SK-N-SH (cell line): ENCODE measurements around the gene OTOR. TPM values are rescaled to one million over a fixed set of nuclear protein-coding genes. Genes with fewer than 3 reads are reported as not detected.

ENCODE experiments used
- CTCF ChIA-PET: fragments of 300-600, 350-600 bp; formaldehyde crosslinking; extraction: SDS; loops from one replicate; lab custom pipeline; 2021; lab: Yijun Ruan, JAX
- POLR2A ChIA-PET: fragments of 350-600 bp; sonication (Branson Sonifier 250); formaldehyde crosslinking; extraction: SDS; loops from one replicate; lab custom pipeline; 2020; ENCODE audit warnings: antibody characterized with exemption, inconsistent platforms; lab: Yijun Ruan, JAX
- DNase-seq: peaks from one replicate; pipeline ENCODE4 v3.0.0; 2012
- H2AFZ ChIP-seq: fragments of 200-600 bp; sonication (generic); 2 replicates; pipeline ENCODE4 v1.8.1; 2016; ENCODE audit warnings: antibody characterized with exemption, mild to moderate bottlenecking, low read depth
- H3F3A ChIP-seq: fragments of 200-600 bp; sonication (generic); replicated peaks from 2 replicates; pipeline ENCODE3; 2016; ENCODE audit warnings: antibody characterized with exemption, mild to moderate bottlenecking; ENCODE audit not compliant: insufficient read depth
- H3K27ac ChIP-seq, 2 experiments: fragments of 200-500 bp in 1 of 2; fragments of 200-600 bp in 1 of 2; sonication (Bioruptor generic) in 1 of 2; sonication (generic), shearing (Covaris generic) in 1 of 2; 2 replicates each; pipeline versions ENCODE4 v1.5.1 to v1.6.1; 2014 to 2016; ENCODE audit warnings: low read depth in 2 of 2, inconsistent platforms in 1 of 2, low read length in 1 of 2, mild to moderate bottlenecking in 1 of 2, mixed read lengths in 1 of 2
- H3K27me3 ChIP-seq: fragments of 200-600 bp; sonication (generic), shearing (Covaris generic); 2 replicates; pipeline ENCODE4 v1.6.1; 2016; ENCODE audit warnings: mixed run types; ENCODE audit not compliant: insufficient read depth
- H3K36me3 ChIP-seq, 2 experiments: fragments of 200-500 bp in 1 of 2; fragments of 200-600 bp in 1 of 2; sonication (Bioruptor generic) in 1 of 2; sonication (generic) in 1 of 2; replicated peaks in 1 of 2; 2 replicates each; pipeline versions ENCODE3 to v1.5.1; 2014 to 2016; ENCODE audit warnings: low read length in 1 of 2, mild to moderate bottlenecking in 1 of 2; ENCODE audit not compliant: insufficient read depth in 2 of 2, control insufficient read depth in 1 of 2
- H3K4me1 ChIP-seq, 2 experiments: fragments of 200-500 bp in 1 of 2; fragments of 200-600 bp in 1 of 2; sonication (Bioruptor generic) in 1 of 2; sonication (generic), shearing (Covaris generic) in 1 of 2; 2 replicates each; pipeline versions ENCODE4 v1.5.1 to v1.6.1; 2014 to 2016; ENCODE audit warnings: low read depth in 1 of 2, low read length in 1 of 2, mixed run types in 1 of 2; ENCODE audit not compliant: insufficient read depth in 2 of 2, control insufficient read depth in 1 of 2
- H3K4me2 ChIP-seq: fragments of 200-600 bp; sonication (generic), shearing (Covaris generic); 2 replicates; pipeline ENCODE4 v1.6.1; 2017; ENCODE audit warnings: mixed run types
- H3K4me3 ChIP-seq, 2 experiments: fragments of 200-500 bp in 1 of 2; fragments of 200-600 bp in 1 of 2; sonication (Bioruptor generic) in 1 of 2; sonication (generic), shearing (Covaris generic) in 1 of 2; 2 replicates each; pipeline versions ENCODE4 v1.5.1 to v1.8.1; 2014 to 2016; ENCODE audit warnings: low read depth in 2 of 2, inconsistent platforms in 1 of 2, low read length in 1 of 2, mild to moderate bottlenecking in 1 of 2, mixed read lengths in 1 of 2, moderate library complexity in 1 of 2
- H3K79me2 ChIP-seq: fragments of 200-600 bp; sonication (generic); 2 replicates; pipeline ENCODE4 v1.8.1; 2017; ENCODE audit warnings: mild to moderate bottlenecking; ENCODE audit not compliant: insufficient read depth
- H3K9ac ChIP-seq: fragments of 200-600 bp; sonication (generic); 2 replicates; pipeline ENCODE4 v1.6.1; 2017; ENCODE audit warnings: mixed run types
- H3K9me2 ChIP-seq: fragments of 200-600 bp; sonication (generic); 2 replicates; pipeline ENCODE4 v1.6.1; 2017; ENCODE audit warnings: mixed run types
- H3K9me3 ChIP-seq: fragments of 200-600 bp; sonication (generic); 2 replicates; pipeline ENCODE4 v1.6.1; 2017; ENCODE audit warnings: mixed run types, mild to moderate bottlenecking, moderate library complexity
- H4K20me1 ChIP-seq: fragments of 200-600 bp; sonication (generic); 2 replicates; pipeline ENCODE4 v1.6.1; 2017; ENCODE audit warnings: mild to moderate bottlenecking, mixed run types; ENCODE audit not compliant: insufficient read depth
- ELF1 ChIP-seq: IDR thresholded peaks from 2 replicates; pipeline ENCODE4 v1.4.0; 2012
- EP300 ChIP-seq, 2 experiments: IDR thresholded peaks; 2 replicates each; pipeline versions ENCODE4 v1.4.0 to v1.6.1; 2012; ENCODE audit warnings: borderline replicate concordance in 1 of 2, low read depth in 1 of 2, low read length in 1 of 2
- MEF2A ChIP-seq: IDR thresholded peaks from 2 replicates; pipeline ENCODE4 v1.4.0; 2012; ENCODE audit warnings: low read depth, borderline replicate concordance
- MXI1 ChIP-seq: IDR thresholded peaks from 2 replicates; pipeline ENCODE4 v1.6.1; 2012; ENCODE audit warnings: mild to moderate bottlenecking, low read depth, low read length, improper control_type of control experiment
- NFIC ChIP-seq: IDR thresholded peaks from 2 replicates; pipeline ENCODE4 v1.4.0; 2012; ENCODE audit warnings: borderline replicate concordance
- NRF1 ChIP-seq: IDR thresholded peaks from 2 replicates; pipeline ENCODE4 v1.6.1; 2012; ENCODE audit warnings: low read depth, mild to moderate bottlenecking, low read length
- SMC3 ChIP-seq: IDR thresholded peaks from 2 replicates; pipeline ENCODE4 v1.6.1; 2012; ENCODE audit warnings: low read depth, low read length, improper control_type of control experiment
- TEAD4 ChIP-seq: IDR thresholded peaks from 2 replicates; pipeline ENCODE4 v1.4.0; 2012; ENCODE audit warnings: mild to moderate bottlenecking, borderline replicate concordance; ENCODE audit not compliant: insufficient read depth
- WGBS: methylation state at CpG from one replicate; pipeline ENCODE4 v1.1.6; 2017; ENCODE audit warnings: low lambda C conversion rate; 5-methylcytosine and 5-hydroxymethylcytosine counted together
- polyA plus RNA-seq, 3 experiments: library from polyadenylated mRNA; depleted of rRNA; stranded (reverse); fragments of >200 nt; gene quantifications; 2 replicates each; pipeline ENCODE4 v1.2.3, GENCODE V29; 2012
- TF ChIP-seq, protein P1 (sequence below): IDR thresholded peaks from 2 replicates; pipeline ENCODE4 v1.4.0; 2012; ENCODE audit warnings: low read depth, borderline replicate concordance
- TF ChIP-seq, protein P2 (sequence below): IDR thresholded peaks from 2 replicates; pipeline ENCODE4; 2012
- TF ChIP-seq, protein P3 (sequence below): IDR thresholded peaks from 2 replicates; pipeline ENCODE4 v1.6.1; 2012; ENCODE audit warnings: mild to moderate bottlenecking, low read depth, low read length, moderate library complexity

The OTOR gene
- polyA plus RNA-seq, 1 of the 3 experiments (the other 2 are of a cell fraction) = not detected

DNA sequence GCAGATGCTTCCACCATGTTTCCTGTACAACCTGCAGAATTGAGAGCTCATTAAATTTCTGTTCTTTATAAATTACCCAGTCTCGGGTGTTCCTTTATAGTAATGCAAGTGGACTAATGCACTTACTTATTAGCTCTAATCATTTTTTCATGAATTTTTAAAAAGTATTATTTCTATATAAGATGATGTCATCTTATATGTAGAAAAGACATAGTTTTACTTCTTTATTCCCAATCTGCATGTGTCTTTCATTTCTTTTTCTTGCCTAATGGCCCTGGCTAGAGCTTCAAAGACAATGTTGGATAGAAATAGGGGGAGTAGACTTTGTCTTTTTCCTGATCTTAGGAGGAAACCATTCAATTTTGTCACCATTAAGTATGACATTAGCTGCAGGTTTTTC is 27.8 kb downstream of the OTOR start:
- ChIA-PET CTCF (interaction anchor here (0.6 to 3.2 kb wide), 2 partner anchors 14 to 119 kb away, joined by 4 to 14 read pairs; no protein-coding TSS in a partner anchor), POLR2A (no interaction called here)
- H3K4me1 ChIP-seq = no peaks in the 10 kb centered on the region
- no peaks in the 10 kb centered on the region for H3K27me3 ChIP-seq
- H3K9me2 ChIP-seq = no peaks in the 10 kb centered on the region
- no peaks in the 10 kb centered on the region for H4K20me1 ChIP-seq
- no peak overlapping the region for H3K4me3 ChIP-seq
- no peak for DNase-seq
- 23% methylated on average over 1 of the region's 1 CpG for WGBS
- no peak for TF ChIP-seq EP300 (IDR thresholded peaks at IDR 0.05; ENCODE audit: borderline replicate concordance in 1 of 2, low read depth in 1 of 2, low read length in 1 of 2)
- no peak for TF ChIP-seq NRF1
- TF ChIP-seq ELF1 = no peak
- TF ChIP-seq NFIC = no peak
- no peak for TF ChIP-seq MEF2A
- no peak for TF ChIP-seq TEAD4
- TF ChIP-seq SMC3 = no peak
- TF ChIP-seq, protein P1, sequence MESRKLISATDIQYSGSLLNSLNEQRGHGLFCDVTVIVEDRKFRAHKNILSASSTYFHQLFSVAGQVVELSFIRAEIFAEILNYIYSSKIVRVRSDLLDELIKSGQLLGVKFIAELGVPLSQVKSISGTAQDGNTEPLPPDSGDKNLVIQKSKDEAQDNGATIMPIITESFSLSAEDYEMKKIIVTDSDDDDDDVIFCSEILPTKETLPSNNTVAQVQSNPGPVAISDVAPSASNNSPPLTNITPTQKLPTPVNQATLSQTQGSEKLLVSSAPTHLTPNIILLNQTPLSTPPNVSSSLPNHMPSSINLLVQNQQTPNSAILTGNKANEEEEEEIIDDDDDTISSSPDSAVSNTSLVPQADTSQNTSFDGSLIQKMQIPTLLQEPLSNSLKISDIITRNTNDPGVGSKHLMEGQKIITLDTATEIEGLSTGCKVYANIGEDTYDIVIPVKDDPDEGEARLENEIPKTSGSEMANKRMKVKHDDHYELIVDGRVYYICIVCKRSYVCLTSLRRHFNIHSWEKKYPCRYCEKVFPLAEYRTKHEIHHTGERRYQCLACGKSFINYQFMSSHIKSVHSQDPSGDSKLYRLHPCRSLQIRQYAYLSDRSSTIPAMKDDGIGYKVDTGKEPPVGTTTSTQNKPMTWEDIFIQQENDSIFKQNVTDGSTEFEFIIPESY = no peak
- no peak for TF ChIP-seq MXI1
- TF ChIP-seq, protein P2, sequence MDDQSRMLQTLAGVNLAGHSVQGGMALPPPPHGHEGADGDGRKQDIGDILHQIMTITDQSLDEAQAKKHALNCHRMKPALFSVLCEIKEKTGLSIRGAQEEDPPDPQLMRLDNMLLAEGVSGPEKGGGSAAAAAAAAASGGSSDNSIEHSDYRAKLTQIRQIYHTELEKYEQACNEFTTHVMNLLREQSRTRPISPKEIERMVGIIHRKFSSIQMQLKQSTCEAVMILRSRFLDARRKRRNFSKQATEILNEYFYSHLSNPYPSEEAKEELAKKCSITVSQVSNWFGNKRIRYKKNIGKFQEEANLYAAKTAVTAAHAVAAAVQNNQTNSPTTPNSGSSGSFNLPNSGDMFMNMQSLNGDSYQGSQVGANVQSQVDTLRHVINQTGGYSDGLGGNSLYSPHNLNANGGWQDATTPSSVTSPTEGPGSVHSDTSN = no peak
- TF ChIP-seq, protein P3, sequence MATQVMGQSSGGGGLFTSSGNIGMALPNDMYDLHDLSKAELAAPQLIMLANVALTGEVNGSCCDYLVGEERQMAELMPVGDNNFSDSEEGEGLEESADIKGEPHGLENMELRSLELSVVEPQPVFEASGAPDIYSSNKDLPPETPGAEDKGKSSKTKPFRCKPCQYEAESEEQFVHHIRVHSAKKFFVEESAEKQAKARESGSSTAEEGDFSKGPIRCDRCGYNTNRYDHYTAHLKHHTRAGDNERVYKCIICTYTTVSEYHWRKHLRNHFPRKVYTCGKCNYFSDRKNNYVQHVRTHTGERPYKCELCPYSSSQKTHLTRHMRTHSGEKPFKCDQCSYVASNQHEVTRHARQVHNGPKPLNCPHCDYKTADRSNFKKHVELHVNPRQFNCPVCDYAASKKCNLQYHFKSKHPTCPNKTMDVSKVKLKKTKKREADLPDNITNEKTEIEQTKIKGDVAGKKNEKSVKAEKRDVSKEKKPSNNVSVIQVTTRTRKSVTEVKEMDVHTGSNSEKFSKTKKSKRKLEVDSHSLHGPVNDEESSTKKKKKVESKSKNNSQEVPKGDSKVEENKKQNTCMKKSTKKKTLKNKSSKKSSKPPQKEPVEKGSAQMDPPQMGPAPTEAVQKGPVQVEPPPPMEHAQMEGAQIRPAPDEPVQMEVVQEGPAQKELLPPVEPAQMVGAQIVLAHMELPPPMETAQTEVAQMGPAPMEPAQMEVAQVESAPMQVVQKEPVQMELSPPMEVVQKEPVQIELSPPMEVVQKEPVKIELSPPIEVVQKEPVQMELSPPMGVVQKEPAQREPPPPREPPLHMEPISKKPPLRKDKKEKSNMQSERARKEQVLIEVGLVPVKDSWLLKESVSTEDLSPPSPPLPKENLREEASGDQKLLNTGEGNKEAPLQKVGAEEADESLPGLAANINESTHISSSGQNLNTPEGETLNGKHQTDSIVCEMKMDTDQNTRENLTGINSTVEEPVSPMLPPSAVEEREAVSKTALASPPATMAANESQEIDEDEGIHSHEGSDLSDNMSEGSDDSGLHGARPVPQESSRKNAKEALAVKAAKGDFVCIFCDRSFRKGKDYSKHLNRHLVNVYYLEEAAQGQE = no peak
- H3K9ac ChIP-seq = no peak overlapping the region
- H3K27ac ChIP-seq = no peak overlapping the region
- no peaks in the 10 kb centered on the region for H3K9me3 ChIP-seq
- no peak overlapping the region for H2AFZ ChIP-seq
- no peaks in the 10 kb centered on the region for H3F3A ChIP-seq
- no peak overlapping the region for H3K4me2 ChIP-seq
- no peaks in the 10 kb centered on the region for H3K36me3 ChIP-seq
- H3K79me2 ChIP-seq = no peaks in the 10 kb centered on the region
